PC-9 (cell line): ENCODE results near the gene ROBO1. TPM values are rescaled to one million over a fixed set of nuclear protein-coding genes. Genes with fewer than 3 reads are reported as not detected.

Experiments used
- BruUV-seq: library from RNA; stranded (reverse); fragments of 400-500 nt; replicated peaks from 2 replicates; lab custom pipeline; 2021; lab: Mats Ljungman, UMichigan
- CTCF ChIA-PET: fragments of 300-600 bp; sonication (Branson Sonifier 250); formaldehyde crosslinking; loops from one replicate; lab custom pipeline; 2022; ENCODE audit warnings: antibody characterized with exemption; lab: Charles Lee
- POLR2A ChIA-PET: fragments of 300-600 bp; sonication (Branson Sonifier 250); formaldehyde crosslinking; loops from one replicate; lab custom pipeline; 2022; ENCODE audit warnings: antibody characterized with exemption; ENCODE audit not compliant: unreplicated experiment; lab: Charles Lee
- DNase-seq, 2 experiments: peaks; one replicate each; pipeline versions ENCODE4 v3.0.0 to v3.0.0-alpha.2; 2015 to 2022; ENCODE audit warnings: mixed read lengths in 1 of 2
- H2AFZ ChIP-seq: fragments of 200-600 bp; sonication (generic); 2 replicates; pipeline ENCODE4 v1.8.1; 2017; ENCODE audit warnings: antibody characterized with exemption
- H3F3A ChIP-seq: fragments of 200-600 bp; sonication (generic); 2 replicates; pipeline ENCODE4 v1.8.1; 2017; ENCODE audit warnings: antibody characterized with exemption, mild to moderate bottlenecking, low read depth; ENCODE audit not compliant: insufficient read depth
- H3K27ac ChIP-seq: fragments of 200-600 bp; sonication (generic); 2 replicates; pipeline ENCODE4 v1.6.1; 2016; ENCODE audit warnings: mixed run types
- H3K27me3 ChIP-seq: fragments of 200-600 bp; sonication (generic); 2 replicates; pipeline ENCODE4 v1.6.1; 2016; ENCODE audit warnings: low read depth, mixed run types; ENCODE audit not compliant: insufficient read depth
- H3K36me3 ChIP-seq: fragments of 200-600 bp; sonication (generic); 2 replicates; pipeline ENCODE4 v1.6.1; 2016; ENCODE audit warnings: low read depth, mixed run types
- H3K4me1 ChIP-seq: fragments of 200-600 bp; sonication (generic); replicated peaks from 2 replicates; pipeline ENCODE4 v1.6.1; 2016; ENCODE audit warnings: mixed run types; ENCODE audit not compliant: insufficient read depth
- H3K4me2 ChIP-seq: fragments of 200-600 bp; sonication (generic); 2 replicates; pipeline ENCODE4 v1.6.1; 2017; ENCODE audit warnings: mixed run types
- H3K4me3 ChIP-seq: fragments of 200-600 bp; sonication (generic); 2 replicates; pipeline ENCODE4 v1.6.1; 2016; ENCODE audit warnings: mixed run types
- H3K79me2 ChIP-seq: fragments of 200-600 bp; sonication (generic); 2 replicates; pipeline ENCODE4 v1.6.1; 2017; ENCODE audit warnings: low read depth, mixed run types
- H3K9me2 ChIP-seq: fragments of 200-600 bp; sonication (generic); 2 replicates; pipeline ENCODE4 v1.8.1; 2017; ENCODE audit warnings: mild to moderate bottlenecking; ENCODE audit not compliant: insufficient read depth
- H3K9me3 ChIP-seq: fragments of 200-600 bp; sonication (generic); 2 replicates; pipeline ENCODE4 v1.8.1; 2016; ENCODE audit warnings: low read depth; ENCODE audit not compliant: insufficient read depth
- H4K20me1 ChIP-seq: fragments of 200-600 bp; sonication (generic); 2 replicates; pipeline ENCODE4 v1.8.1; 2017; ENCODE audit not compliant: insufficient read depth
- EZH2 ChIP-seq: fragments of 200-600 bp; sonication (generic); IDR thresholded peaks from 2 replicates; pipeline ENCODE4 v1.8.0; 2017; ENCODE audit warnings: antibody characterized with exemption, low read depth
- intact Hi-C: fragments of 100-400 bp; cut with micrococcal nuclease; formaldehyde crosslinking; loops from one replicate; pipeline ENCODE4 v1.10.0; 2022; ENCODE audit not compliant: unreplicated experiment
- total RNA-seq: library from RNA; stranded (reverse); gene quantifications from 2 replicates; pipeline ENCODE4 v1.2.3, GENCODE V29; 2021
- TF ChIP-seq, protein P1 (sequence below): fragments of 200-600 bp; sonication (generic); conservative IDR thresholded peaks from 2 replicates; pipeline ENCODE4 v1.6.1; 2017; ENCODE audit warnings: mixed run types, antibody characterized with exemption, mild to moderate bottlenecking, moderate library complexity

The ROBO1 gene
- total RNA-seq, 1 experiment from 2014 or later, result 17.5 TPM

DNA sequence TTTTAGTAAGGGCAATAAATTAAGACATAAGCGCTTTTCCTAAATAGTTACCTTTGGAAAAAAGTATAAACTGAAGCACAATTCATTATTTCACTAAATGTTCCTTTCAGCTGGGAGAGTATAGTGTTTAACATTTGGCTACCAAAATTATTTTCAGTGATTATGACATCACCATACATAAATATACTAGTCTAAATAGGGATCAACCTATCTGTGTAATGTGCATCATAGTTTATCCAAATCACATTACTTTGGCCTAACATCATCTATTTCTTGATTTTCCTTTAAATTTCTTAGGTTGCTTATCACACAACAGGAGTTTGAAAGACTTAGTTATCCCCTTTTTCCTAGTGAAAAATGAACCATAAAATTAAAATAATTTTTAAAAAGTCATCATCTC lies 738.9 kb downstream of the ROBO1 start:
- BruUV-seq, result no TSS peak
- Histone ChIP-seq H3K27ac (no peak overlapping the region), H3K9me3 (no peaks in the 10 kb centered on the region), H3K9me2 (no peaks in the 10 kb centered on the region), H4K20me1 (no peaks in the 10 kb centered on the region), H3K27me3 (no peaks in the 10 kb centered on the region), H3F3A (no peaks in the 10 kb centered on the region), H3K36me3 (no peaks in the 10 kb centered on the region), H2AFZ (no peak overlapping the region), H3K79me2 (no peaks in the 10 kb centered on the region), H3K4me3 (no peak overlapping the region), H3K4me2 (no peak overlapping the region), H3K4me1 (no peaks in the 10 kb centered on the region)
- DNase-seq, result no peak
- TF ChIP-seq EZH2, result no peak
- TF ChIP-seq, protein P1, sequence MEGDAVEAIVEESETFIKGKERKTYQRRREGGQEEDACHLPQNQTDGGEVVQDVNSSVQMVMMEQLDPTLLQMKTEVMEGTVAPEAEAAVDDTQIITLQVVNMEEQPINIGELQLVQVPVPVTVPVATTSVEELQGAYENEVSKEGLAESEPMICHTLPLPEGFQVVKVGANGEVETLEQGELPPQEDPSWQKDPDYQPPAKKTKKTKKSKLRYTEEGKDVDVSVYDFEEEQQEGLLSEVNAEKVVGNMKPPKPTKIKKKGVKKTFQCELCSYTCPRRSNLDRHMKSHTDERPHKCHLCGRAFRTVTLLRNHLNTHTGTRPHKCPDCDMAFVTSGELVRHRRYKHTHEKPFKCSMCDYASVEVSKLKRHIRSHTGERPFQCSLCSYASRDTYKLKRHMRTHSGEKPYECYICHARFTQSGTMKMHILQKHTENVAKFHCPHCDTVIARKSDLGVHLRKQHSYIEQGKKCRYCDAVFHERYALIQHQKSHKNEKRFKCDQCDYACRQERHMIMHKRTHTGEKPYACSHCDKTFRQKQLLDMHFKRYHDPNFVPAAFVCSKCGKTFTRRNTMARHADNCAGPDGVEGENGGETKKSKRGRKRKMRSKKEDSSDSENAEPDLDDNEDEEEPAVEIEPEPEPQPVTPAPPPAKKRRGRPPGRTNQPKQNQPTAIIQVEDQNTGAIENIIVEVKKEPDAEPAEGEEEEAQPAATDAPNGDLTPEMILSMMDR, result no peak
- CTCF ChIA-PET, result no interaction called here
- POLR2A ChIA-PET, result no interaction called here
- intact Hi-C loops, result no loop called here

DNA sequence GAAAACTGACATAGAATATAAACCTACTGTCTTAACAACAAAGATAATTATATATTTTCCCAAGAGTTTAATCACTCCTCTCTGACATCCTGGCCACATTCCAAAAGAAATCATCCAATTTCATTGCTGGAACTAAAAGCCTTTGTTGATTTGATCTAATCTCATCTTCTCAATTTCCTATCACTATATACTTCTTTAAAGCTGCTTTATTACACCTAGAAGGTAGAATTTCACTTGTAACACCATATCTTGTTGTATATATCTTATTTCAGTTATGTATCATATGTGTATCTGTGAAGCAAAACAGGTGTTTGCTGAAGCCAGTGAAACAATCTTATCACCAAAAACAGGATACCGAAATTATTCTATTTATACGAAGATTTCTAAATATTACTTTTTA lies 740.2 kb downstream of the ROBO1 start:
- H3K4me3 ChIP-seq, result no peak overlapping the region
- no peaks in the 10 kb centered on the region for H3K27me3 ChIP-seq
- H3K27ac ChIP-seq, result no peak overlapping the region
- DNase-seq, result no peak
- H3K36me3 ChIP-seq, result no peaks in the 10 kb centered on the region
- no peaks in the 10 kb centered on the region for H3K9me3 ChIP-seq
- CTCF ChIA-PET, result no interaction called here
- TF ChIP-seq, protein P1, result no peak
- intact Hi-C loops, result no loop called here
- H2AFZ ChIP-seq, result no peak overlapping the region
- H3F3A ChIP-seq, result no peaks in the 10 kb centered on the region
- H3K9me2 ChIP-seq, result no peaks in the 10 kb centered on the region
- no peaks in the 10 kb centered on the region for H4K20me1 ChIP-seq
- POLR2A ChIA-PET, result no interaction called here
- H3K4me1 ChIP-seq, result no peaks in the 10 kb centered on the region
- H3K4me2 ChIP-seq, result no peak overlapping the region
- no peaks in the 10 kb centered on the region for H3K79me2 ChIP-seq
- no TSS peak for BruUV-seq

DNA sequence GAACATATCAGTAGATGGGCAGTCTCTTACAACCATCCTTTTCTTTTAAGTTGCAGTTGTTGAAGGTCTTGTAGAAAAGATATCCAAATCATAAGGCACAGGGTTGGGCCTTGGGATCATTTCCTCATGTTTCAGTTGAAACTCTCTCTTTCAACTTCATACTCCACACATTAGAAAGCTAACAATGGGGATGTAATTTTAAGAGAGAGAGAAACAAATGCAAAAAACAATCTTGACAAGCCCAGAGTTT lies 747.9 kb downstream of the ROBO1 start:
- no peaks in the 10 kb centered on the region for H3K9me3 ChIP-seq
- intact Hi-C loops, result loop anchor here (10.0 kb wide), 1 partner anchor 195 kb away; no protein-coding TSS in a partner anchor
- no peaks in the 10 kb centered on the region; the same call in 1 of the 2 replicates for H3K9me2 ChIP-seq
- no peak for TF ChIP-seq EZH2
- TF ChIP-seq, protein P1, result no peak
- CTCF ChIA-PET, result no interaction called here
- H2AFZ ChIP-seq, result peak overlapping the region; percentile 96
- peak overlapping the region; percentile 83; the same call in 1 of the 2 replicates for H3K4me3 ChIP-seq
- H3K27ac ChIP-seq, result peak overlapping the region; percentile 79; the same call in 1 of the 2 replicates
- H3K36me3 ChIP-seq, result no peaks in the 10 kb centered on the region
- H3K4me2 ChIP-seq, result peak overlapping the region; percentile 88
- peaks cover 6% of the 10 kb centered on the region for H3K79me2 ChIP-seq
- H4K20me1 ChIP-seq, result no peaks in the 10 kb centered on the region
- H3K27me3 ChIP-seq, result no peaks in the 10 kb centered on the region
- no peak for DNase-seq
- H3F3A ChIP-seq, result peaks cover 17% of the 10 kb centered on the region; the same call in 1 of the 2 replicates
- POLR2A ChIA-PET, result interaction anchor here (0.7 kb wide), 1 partner anchor 517 kb away, joined by 6 read pairs; no protein-coding TSS in a partner anchor
- peaks cover 20% of the 10 kb centered on the region; the same call in 1 of the 2 replicates for H3K4me1 ChIP-seq
- no TSS peak for BruUV-seq
